ENCODE results near the gene CGREF1.

DNA sequence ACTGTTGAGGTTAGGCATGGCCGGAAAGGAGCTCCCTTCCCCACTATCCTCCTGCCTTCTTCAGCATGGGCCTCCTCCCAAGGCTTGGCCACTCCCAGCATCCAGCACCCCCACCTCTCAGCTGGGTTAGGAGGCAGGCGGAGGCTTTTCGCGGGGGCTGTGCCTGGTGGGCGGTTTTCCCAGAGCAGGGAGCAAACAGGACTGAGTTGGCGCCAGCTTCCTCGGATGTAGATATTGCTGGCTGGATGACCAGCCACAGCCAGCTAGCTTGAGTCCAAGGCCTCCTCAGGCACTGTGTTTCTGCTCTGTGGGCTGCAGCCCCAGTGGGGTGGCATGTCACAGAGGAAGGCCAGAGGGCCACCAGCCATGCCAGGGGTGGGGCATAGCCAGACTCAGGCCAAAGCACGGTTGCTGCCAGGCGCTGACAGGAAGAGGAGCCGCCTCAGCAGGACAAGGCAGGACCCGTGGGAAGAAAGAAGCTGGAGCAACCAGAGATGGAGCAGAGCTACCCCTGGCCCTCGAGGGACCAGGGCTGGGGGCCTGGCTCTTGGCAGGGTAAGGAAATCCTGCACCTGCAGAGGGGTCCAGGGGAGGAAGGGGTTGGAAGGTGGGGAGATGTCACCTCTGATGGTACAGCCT lies 30.0 kb upstream of the CGREF1 start, which contains the start of gene TCF23:
- no peak for TF ChIP-seq CTCF (conservative IDR thresholded peaks at IDR 0.05; ENCODE audit: low read length)
- no peak for TF ChIP-seq EZH2phosphoT487 (IDR thresholded peaks at IDR 0.05; ENCODE audit: borderline replicate concordance, low read depth, low read length)
